Measurements from ENCODE around the gene STRADA.

GRCh38 chr17:63772801-63773271 is 31.2 kb upstream of the STRADA start:
- TF ChIP-seq POLR2A (IDR thresholded peaks at IDR 0.05), result no peak
- no peak for TF ChIP-seq CTCF (IDR thresholded peaks at IDR 0.05)

All from Peyer's patch (tissue), 4 donors.